Adrenal gland (tissue), 12 donors: ENCODE results near the gene KCNH3. TPM values are rescaled to one million over a fixed set of nuclear protein-coding genes. Genes with fewer than 3 reads are reported as not detected.
A peak's percentile ranks its signal among the peaks of the same experiment; 100 is the strongest.

Experiments
- DNase-seq, 7 donors: peaks; one replicate each; pipeline ENCODE4 v3.0.0-alpha.2; 2019 to 2020
- H3K27ac ChIP-seq, 5 donors: fragments of 200-600 bp; sonication (generic) in 4 of 5; 1 replicate in 3 of 5; 2 replicates in 2 of 5; pipeline versions ENCODE4 v1.5.1 to v1.8.0; 2016 to 2020; ENCODE audit warnings: mild to moderate bottlenecking in 1 of 5
- H3K27me3 ChIP-seq: fragments of 200-600 bp; 2 replicates; pipeline ENCODE4 v1.8.0; 2021
- H3K36me3 ChIP-seq, 2 donors: fragments of 200-600 bp; replicated peaks in 1 of 2; 1 replicate in 1 of 2; 2 replicates in 1 of 2; pipeline versions ENCODE4 v1.5.1 to v1.8.0; 2018 to 2022
- H3K4me1 ChIP-seq, 2 donors: fragments of 200-600 bp; replicated peaks in 1 of 2; 1 replicate in 1 of 2; 2 replicates in 1 of 2; pipeline versions ENCODE4 v1.5.1 to v1.8.0; 2018 to 2021
- H3K4me3 ChIP-seq, 4 donors: fragments of 200-600 bp; sonication (generic) in 3 of 4; one replicate each; pipeline ENCODE4 v1.5.1; 2016 to 2018
- H3K9me3 ChIP-seq, 3 donors: fragments of 200-600 bp; sonication (generic) in 1 of 3; replicated peaks in 1 of 3; 1 replicate in 2 of 3; 2 replicates in 1 of 3; pipeline versions ENCODE4 v1.5.1 to v1.8.0; 2016 to 2021
- POLR2A ChIP-seq, 2 donors: fragments of 450-650 bp; IDR thresholded peaks; one replicate each; pipeline ENCODE4 v1.6.1; 2017; ENCODE audit warnings: antibody characterized with exemption in 2 of 2, mild to moderate bottlenecking in 2 of 2, moderate library complexity in 1 of 2
- WGBS, 4 donors: extraction: QIAGEN DNeasy Blood & Tissue Kit in 2 of 4; methylation state at CpG; one replicate each; pipeline versions ENCODE4 v1.1.5 to v1.1.7; 2013 to 2017; 5-methylcytosine and 5-hydroxymethylcytosine counted together
- intact Hi-C, 2 donors: fragments of 100-400 bp; cut with DNase I; formaldehyde crosslinking; loops; one replicate each; pipeline versions ENCODE4 v1.14.1 to v1.15.0; 2022 to 2023
- polyA plus RNA-seq, 3 donors: library from polyadenylated mRNA; stranded (reverse); fragments of 200-250 nt in 2 of 3; fragments of 350-450 nt in 1 of 3; fragmentation: Illumina TruSeq in 1 of 3; extraction: RNeasy Lipid Tissue Mini Kit (QIAGEN cat#74804) in 1 of 3; gene quantifications; one replicate each; pipeline ENCODE4 v1.2.3, GENCODE V29; 2013 to 2014
- total RNA-seq, 9 donors: library from RNA; depleted of rRNA in 4 of 9; stranded (reverse); fragments of >200 nt in 4 of 9; fragments of 120-200 nt in 1 of 9; fragmentation: NEBNext Ultra II Directional in 1 of 9; extraction: Animal tissue kit (Norgen Biotek cat#: 25700) in 1 of 9; gene quantifications; one replicate each; pipeline versions ENCODE4 v1.1.0 to v1.2.4, GENCODE V29; 2013 to 2023
- TF ChIP-seq, protein P1 (sequence below), 6 experiments: fragments of 450-650 bp in 4 of 6; fragments of 200-600 bp in 2 of 6; sonication (generic) in 1 of 6; IDR thresholded peaks; 1 replicate in 5 of 6; 2 replicates in 1 of 6; pipeline versions ENCODE4 v1.5.1 to v1.8.0; 2016 to 2021; ENCODE audit warnings: antibody characterized with exemption in 6 of 6, mild to moderate bottlenecking in 2 of 6, moderate library complexity in 1 of 6
- donor health status: healthy with polysubstance abuse.
- donor health status: Bipolar disorder and iron deficiency.
- donor health status: DM: yes; HTN: yes; CAD: no.
- donor health status: DM: no; HTN: no; CAD: no.
- donor health status: DM: no; HTN: no; CAD: no.
- donor health status: DM: yes; HTN: yes; CAD: no.

Gene KCNH3
- total and polyA plus RNA-seq, 12 donors, result 0.07 to 18.9 (median 2.3) TPM

GRCh38 chr12:49568442-49569162, 29.8 kb downstream of the KCNH3 start:
- peak in 1 of 7 donors; percentile 8 for DNase-seq
- Histone ChIP-seq H3K27ac (peak overlapping the region in 1 of 5 donors; percentile 95), H3K36me3 (peaks cover 0 to 25% of the 10 kb centered on the region in 2 donors), H3K4me1 (peaks cover 9 to 21% of the 10 kb centered on the region in 2 donors), H3K4me3 (peak overlapping the region; percentile 76 to 86 (median 80)), H3K9me3 (no peaks in the 10 kb centered on the region), H3K27me3 (no peaks in the 10 kb centered on the region)
- TF ChIP-seq POLR2A (IDR thresholded peaks at IDR 0.05), result no peak
- TF ChIP-seq, protein P1, sequence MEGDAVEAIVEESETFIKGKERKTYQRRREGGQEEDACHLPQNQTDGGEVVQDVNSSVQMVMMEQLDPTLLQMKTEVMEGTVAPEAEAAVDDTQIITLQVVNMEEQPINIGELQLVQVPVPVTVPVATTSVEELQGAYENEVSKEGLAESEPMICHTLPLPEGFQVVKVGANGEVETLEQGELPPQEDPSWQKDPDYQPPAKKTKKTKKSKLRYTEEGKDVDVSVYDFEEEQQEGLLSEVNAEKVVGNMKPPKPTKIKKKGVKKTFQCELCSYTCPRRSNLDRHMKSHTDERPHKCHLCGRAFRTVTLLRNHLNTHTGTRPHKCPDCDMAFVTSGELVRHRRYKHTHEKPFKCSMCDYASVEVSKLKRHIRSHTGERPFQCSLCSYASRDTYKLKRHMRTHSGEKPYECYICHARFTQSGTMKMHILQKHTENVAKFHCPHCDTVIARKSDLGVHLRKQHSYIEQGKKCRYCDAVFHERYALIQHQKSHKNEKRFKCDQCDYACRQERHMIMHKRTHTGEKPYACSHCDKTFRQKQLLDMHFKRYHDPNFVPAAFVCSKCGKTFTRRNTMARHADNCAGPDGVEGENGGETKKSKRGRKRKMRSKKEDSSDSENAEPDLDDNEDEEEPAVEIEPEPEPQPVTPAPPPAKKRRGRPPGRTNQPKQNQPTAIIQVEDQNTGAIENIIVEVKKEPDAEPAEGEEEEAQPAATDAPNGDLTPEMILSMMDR (IDR thresholded peaks at IDR 0.05), result no peak
- WGBS, 4 donors, result 2 to 4% (median 2%) methylated on average over 19 of the region's 19 CpGs
- intact Hi-C loops, result no loop called here

DNA sequence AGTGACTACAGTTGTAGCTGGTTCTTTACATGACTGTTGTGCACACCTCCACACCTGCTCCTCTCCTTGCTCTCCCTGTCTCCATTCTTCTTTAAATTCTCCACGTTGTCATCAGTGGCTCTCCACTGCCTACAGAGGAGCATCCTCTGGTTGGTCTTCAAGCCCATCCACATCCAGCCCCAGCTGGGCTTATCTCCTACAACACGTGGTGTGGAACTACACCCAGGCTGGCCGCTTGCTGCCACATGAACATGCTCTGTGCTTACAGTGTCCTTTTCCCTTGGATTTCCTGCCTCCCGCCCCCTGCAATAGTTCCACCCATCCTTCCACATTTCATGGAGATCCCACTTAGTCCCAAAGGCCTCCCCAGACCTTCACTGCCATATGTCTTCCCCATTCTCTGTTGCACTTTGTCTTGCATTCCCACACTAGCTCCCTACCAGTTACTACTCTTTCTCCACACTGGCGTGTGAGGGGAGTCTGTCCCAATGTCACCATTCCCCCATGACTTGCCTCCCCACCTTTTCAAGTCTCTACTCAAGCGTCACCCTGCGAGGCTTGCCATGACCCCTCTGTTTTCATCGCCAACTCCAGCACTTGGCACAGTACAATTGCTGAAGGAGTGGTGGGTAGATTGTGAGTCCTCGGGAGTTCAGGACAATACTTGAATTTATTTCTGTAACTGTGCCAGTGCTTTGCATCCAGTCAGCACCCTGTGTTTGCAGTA, 38.9 kb downstream of the KCNH3 start:
- Histone ChIP-seq H3K4me3 (no peak overlapping the region), H3K36me3 (no peaks in the 10 kb centered on the region), H3K27me3 (no peaks in the 10 kb centered on the region), H3K27ac (no peak overlapping the region), H3K9me3 (no peaks in the 10 kb centered on the region), H3K4me1 (no peaks in the 10 kb centered on the region)
- TF ChIP-seq POLR2A (IDR thresholded peaks at IDR 0.05), result no peak
- DNase-seq, result no peak
- intact Hi-C loops, result no loop called here
- 76 to 85% (median 83%) methylated on average over 9 of the region's 9 CpGs for WGBS, 4 donors

DNA sequence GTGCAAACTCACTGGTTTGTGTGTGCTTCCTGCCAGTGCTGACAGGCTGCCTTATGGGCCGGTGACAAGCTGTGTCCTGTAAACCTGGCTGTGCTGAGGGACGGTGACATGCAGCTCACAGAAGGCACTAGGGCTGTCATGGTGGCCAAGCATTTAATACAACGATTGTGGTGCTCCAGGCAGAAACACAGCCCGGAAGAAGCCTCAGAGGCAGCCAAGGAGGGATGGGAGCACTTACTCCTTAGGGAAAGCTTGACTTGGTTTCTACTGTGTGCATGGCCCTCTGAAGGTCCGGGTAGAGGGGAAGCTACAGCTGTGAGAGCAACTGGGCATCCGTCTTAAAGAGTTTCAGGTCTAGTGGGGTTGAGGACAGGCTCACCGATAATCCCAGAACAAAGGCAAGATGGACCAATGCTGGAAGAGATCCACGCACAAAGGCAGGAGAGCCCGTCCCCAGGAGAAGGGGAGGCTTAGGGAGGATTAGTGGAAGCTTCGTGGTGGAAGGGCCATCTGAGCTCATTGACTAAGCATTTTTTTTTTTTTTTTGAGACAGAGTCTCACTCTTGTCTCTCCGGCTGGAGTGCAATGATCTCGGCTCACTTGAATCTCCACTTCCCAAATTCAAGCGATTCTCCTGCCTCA, 39.8 kb downstream of the KCNH3 start:
- H3K27ac ChIP-seq, result no peak overlapping the region
- intact Hi-C loops, result no loop called here
- H3K4me1 ChIP-seq, result peaks cover 0 to 6% of the 10 kb centered on the region in 2 donors
- no peaks in the 10 kb centered on the region for H3K9me3 ChIP-seq
- no peaks in the 10 kb centered on the region for H3K27me3 ChIP-seq
- 84 to 91% (median 90%) methylated on average over 10 to 13 of the region's 13 CpGs for WGBS, 4 donors
- TF ChIP-seq POLR2A (IDR thresholded peaks at IDR 0.05), result no peak
- TF ChIP-seq, protein P1 (IDR thresholded peaks at IDR 0.05), result no peak
- no peaks in the 10 kb centered on the region for H3K36me3 ChIP-seq
- H3K4me3 ChIP-seq, result no peak overlapping the region
- no peak for DNase-seq

- no peak overlapping the region for H3K4me3 ChIP-seq
- no peaks in the 10 kb centered on the region for H3K9me3 ChIP-seq
- peaks cover 0 to 6% of the 10 kb centered on the region in 2 donors for H3K4me1 ChIP-seq
- no peak for TF ChIP-seq POLR2A (IDR thresholded peaks at IDR 0.05)
- TF ChIP-seq, protein P1 (IDR thresholded peaks at IDR 0.05), result peak; percentile 64 to 81 (median 72)
- peak overlapping the region in 1 of 5 donors; percentile 7 for H3K27ac ChIP-seq
- no peaks in the 10 kb centered on the region for H3K27me3 ChIP-seq
- intact Hi-C loops, result no loop called here
- peak; percentile 71 to 91 (median 82) for DNase-seq
- no peaks in the 10 kb centered on the region for H3K36me3 ChIP-seq
- 19 to 39% (median 26%) methylated on average over 5 to 8 of the region's 8 CpGs for WGBS, 4 donors
Observed at GRCh38 chr12:49580572-49581535, 42.0 kb downstream of the KCNH3 start.
